GM19099 (cell line): ENCODE measurements around the gene LSAMP.

Experiments used
- POLR2A ChIP-seq: IDR thresholded peaks from 3 replicates; pipeline ENCODE4 v1.6.1; 2011; ENCODE audit warnings: low read depth; ENCODE audit not compliant: insufficient read length; ENCODE audit errors: extremely low read depth

Gene LSAMP

DNA sequence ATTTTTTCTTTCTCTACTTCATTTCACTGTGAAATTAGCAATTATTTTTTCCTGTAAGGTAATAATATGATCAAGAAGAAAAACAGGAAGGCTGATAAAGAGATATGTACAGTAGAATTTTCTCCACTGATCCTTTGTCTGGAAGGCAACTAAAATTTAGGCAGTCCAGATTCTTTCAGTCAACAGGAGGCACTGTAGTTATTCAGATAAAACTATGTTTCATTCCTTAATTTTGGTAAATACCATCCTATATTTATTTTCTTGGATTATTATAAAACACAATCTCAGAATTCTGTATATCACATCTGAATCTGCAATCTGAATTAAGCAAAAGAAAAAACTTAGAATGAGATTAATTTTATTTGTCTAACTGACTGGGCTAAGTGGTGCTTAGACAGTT, 343.2 kb downstream of the LSAMP start:
- no peak for TF ChIP-seq POLR2A

DNA sequence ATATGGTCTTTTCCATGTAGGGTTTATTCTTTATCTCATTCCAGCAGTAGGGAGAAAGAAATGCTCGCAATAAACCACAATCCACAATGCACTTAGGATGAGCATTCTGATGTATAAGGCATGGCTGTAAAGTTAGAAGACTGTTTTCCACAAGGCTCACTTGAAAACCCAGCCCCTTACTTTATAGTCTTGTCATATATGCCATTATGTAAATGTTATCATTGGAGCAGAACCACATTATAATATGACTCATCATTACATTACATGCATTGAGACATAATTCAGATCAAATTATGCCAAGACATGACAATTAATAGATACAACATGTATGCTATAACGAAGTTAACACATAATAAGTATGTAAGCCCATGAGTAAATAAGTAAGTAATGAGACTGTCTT, 348.1 kb downstream of the LSAMP start:
- TF ChIP-seq POLR2A: no peak

- no peak for TF ChIP-seq POLR2A
Measured at GRCh38 chr3:116096631-116097030, 348.7 kb downstream of the LSAMP start.

DNA sequence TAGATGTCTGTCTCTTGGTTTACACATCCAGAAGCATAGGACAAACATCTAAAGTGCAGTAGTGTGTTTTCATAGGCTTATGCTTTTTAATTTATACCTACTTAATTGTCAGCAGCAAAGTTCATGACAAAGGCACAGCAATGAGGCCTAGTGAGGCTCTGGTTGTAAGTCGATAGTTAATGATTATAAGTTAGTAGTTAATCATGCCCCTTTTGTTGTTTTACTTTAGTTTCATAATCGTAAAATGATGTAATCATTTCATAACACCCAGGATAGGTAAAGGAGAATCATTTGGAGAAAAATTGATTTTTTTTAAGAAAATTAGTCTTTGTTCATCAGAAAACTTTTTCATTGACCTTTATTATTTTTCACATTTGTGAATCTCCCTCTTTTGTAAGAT, 351.9 kb downstream of the LSAMP start:
- TF ChIP-seq POLR2A: no peak

DNA sequence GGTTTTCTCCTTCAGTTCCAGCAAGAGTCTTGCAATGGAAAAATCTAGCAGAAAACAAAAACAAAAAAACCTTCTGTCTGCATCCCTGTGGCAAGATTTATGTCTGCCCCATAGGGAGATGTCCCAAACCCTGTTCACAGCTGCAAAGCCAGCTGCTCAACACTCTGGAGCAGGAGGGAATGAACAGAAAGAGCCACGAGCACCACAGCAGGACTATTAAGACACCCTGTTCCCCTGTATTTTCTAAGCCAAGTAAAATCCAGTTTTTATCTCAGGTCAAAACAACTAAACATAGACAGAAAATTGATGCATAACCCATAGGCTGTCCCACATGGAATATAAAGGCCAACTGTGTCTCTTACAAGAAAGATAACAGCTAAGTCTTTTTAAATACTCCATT, 357.9 kb downstream of the LSAMP start:
- TF ChIP-seq POLR2A: no peak

DNA sequence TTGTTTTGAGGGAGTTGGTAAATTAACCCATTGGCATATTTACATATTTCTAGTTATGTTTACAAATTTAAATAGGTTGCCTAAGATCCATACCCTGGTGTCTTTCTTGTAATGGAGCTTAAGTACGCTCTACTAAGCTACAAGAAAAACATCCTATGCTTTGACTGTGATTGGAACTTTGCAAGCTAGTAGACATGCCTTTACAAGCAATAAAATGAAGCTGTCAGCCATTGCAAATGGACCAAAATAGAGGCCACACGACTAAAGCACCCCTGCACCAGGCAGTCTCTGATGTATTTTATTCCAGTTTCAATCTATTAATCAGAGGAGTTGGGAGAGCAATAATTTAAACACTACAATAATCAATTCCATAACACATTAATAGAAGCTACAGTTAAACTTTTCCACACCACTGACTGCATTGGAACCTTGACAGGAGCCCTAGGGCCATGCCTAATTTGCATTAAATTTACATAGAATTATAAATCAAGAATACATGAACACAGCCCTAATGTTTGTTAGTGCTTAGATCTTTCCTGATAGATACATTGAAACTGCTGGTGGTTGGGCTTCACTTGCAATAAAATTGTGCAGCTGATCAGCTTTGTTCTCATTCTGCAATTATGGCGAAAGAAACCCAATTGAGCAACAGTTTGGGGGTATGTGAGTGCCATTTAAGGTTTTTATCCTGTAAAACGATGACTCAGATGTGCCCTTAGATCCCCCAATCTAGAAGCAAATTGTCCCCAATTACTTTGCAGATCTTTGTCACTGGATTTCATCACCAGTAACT, 360.1 kb downstream of the LSAMP start:
- TF ChIP-seq POLR2A: no peak

GRCh38 chr3:116083683-116084082, 361.6 kb downstream of the LSAMP start:
- no peak for TF ChIP-seq POLR2A

- no peak for TF ChIP-seq POLR2A
Measured at GRCh38 chr3:116078561-116078960, 366.7 kb downstream of the LSAMP start.

DNA sequence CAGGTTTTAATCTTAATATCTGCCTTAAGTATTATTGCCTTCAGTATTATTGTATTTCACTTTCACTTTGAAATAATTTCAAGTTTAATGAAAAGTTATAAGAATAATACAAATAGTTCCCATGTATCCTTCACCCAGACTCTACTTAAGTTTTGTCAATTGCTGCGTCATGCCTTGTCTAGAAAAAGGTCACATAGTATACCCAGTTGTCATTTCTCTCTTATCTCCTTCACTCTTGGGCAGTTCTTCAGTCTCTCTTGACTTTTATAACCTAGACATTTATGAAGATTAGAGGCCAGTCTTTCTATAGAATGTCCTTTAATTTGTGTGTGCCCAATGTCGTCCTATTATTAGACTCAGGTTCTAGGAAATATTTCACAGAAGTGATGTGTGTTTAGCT, 367.7 kb downstream of the LSAMP start:
- TF ChIP-seq POLR2A: no peak

DNA sequence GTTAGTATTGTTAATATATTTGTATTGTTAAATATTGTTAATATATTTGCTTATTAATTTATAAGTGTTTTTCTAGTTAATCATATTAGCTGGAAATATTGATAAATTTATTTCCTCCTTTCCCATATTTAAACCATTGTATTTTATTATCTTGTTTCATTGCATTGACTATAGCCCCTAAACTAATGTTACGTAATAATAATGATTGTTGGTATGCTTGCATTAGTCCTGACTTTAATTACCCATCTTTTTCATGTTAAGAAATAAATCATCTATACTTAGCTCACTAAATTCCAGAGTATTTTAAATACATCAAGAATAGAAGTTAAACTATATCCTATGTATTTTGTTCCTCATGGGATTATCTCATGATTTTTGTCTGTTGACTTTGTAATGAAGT, 368.2 kb downstream of the LSAMP start:
- no peak for TF ChIP-seq POLR2A

GRCh38 chr3:116070061-116070460, 375.2 kb downstream of the LSAMP start:
- no peak for TF ChIP-seq POLR2A

DNA sequence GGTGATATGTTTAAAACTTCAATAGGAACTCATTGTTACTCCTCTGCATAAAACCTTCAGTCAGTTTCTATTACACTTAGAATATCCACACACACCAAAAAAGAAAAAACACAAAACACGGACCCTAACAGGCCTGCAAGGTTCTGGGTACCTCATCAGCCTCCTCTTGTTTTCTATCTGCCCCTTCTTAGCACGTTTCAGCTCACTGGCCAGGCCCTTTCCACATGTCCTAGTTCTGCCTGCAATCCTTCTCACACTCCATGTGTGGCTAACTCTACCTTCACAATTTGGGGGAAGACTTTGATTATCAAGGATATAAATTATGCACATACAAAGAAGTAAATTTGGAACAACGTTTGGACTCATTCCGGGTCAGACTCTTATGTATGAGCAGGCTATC, 376.3 kb downstream of the LSAMP start:
- TF ChIP-seq POLR2A: no peak

DNA sequence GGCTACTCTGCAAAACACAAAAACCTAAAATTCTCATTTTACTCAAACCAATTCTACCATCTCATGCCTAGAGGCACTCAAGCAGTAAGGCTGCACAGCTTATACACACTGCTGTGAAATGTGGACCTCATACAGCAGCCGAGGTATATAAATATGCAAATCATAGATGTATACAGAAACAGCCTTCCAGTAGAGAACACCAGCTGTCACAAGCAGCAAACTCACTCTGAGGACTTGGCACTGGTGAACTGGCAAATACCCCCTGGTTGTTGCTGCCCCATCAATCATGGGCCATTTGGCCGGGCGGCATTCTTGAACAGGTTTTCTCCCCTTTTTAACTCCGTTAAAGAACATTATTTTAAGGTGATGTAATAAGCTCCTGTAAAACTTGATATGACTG, 378.0 kb downstream of the LSAMP start:
- no peak for TF ChIP-seq POLR2A

GRCh38 chr3:116065501-116065900, 379.8 kb downstream of the LSAMP start:
- TF ChIP-seq POLR2A: no peak

DNA sequence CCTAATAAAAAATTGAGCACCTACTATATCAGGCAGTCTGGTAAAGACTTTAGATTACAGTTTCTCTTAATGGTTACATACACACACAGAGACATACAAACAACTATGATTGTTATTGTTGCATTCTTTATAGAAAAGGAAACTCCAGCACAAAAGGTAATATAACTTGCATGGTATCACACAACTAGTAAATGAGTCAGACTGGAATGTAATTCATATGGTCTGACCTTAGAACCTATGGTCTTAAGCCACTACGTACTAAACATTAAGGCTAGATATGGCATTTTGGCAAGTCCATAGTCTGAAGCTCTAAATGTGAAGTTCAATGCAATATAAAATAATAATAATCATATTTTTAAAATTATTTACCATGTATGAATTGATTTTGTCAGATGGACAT, 380.6 kb downstream of the LSAMP start:
- TF ChIP-seq POLR2A: no peak

DNA sequence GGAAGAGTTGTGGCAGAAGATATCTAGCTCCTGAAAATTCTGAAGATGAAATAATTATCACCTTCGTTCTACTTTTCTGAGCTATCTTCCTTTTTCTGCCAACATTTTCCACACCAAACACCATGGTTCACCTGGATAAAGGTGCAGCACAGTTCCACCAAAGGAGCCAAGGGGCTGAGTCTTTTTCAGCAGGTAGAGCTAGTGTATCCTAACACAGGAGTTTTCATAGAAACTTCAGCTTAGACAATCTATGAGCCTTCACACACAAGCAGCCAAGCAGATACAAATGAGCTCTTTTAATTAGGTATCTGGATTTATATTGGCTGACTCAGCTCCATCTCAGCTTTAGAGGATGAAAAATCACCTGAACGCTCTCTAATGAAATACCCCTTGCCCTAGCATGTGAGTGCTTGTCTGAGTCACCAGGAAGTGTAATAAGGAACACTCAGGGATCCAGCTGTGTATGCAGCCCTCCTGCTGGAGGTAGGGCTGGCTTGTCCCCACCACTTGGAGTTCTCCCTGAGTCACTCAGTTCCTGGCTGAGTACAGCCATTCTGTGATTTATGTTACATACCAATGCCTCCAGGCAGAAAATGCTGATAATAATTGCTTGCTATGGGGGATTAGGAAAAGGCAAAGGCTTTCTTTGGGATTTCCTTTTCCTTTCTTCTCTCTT, 385.7 kb downstream of the LSAMP start:
- no peak for TF ChIP-seq POLR2A

GRCh38 chr3:116058844-116059243, 386.4 kb downstream of the LSAMP start:
- TF ChIP-seq POLR2A: no peak

DNA sequence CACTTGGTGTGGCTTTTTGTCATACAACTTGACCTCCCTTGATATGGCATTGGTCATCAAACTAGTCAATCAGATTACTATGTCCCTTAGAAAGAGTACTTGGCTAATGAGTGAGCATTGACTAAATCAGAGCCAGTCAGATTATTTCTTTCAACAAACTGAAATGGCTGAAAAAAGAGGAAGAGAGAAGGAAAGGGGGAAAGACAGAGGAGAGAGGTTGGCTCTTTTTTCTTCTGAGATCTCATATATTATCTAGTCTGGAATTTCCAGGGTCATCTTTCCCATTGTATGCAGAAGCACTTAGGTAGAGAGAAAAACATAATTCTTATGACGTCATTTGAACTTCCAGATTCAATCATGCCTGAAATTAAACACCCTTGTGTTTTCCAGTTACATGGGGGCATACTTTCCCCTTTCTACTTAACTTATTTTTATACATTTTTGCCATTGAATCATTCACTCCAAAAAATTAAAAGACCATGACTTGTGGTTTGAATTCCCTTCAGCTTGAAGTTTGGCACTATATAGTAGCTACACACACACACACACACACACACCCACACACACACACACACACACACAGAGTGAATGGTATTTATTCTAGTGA, 387.8 kb downstream of the LSAMP start:
- TF ChIP-seq POLR2A: no peak
